NCI-H510A (cell line): ENCODE results near the gene AIFM2.
"Not testable (repeated sequence)": the region's sequence is repeated elsewhere in the genome, so short reads cannot be mapped to it uniquely, and the experiment has no call there.

Experiments
- DNase-seq: peaks from one replicate; lab custom pipeline; 2025; lab: John Stamatoyannopoulos, UW

AIFM2 gene

DNA sequence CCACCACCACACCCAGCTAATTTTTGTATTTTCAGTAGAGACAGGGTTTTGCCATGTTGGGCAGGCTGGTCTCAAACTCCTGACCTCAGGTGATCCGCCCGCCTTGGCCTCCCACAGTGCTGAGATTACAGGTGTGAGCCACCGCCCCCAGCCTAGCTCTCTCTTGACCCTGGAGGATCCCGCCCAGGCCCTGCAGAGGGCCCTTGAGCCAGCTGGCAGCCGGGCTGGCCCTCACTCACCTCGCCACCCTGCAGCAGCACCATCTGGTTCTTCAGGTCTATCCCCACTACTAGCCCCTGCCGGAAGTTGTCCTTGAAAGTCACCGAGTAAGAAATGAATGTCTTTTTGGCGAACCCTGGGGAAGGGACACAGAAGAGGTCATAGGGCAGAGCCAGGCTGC is 9.5 kb downstream of the AIFM2 start:
- not testable (repeated sequence) for DNase-seq

DNA sequence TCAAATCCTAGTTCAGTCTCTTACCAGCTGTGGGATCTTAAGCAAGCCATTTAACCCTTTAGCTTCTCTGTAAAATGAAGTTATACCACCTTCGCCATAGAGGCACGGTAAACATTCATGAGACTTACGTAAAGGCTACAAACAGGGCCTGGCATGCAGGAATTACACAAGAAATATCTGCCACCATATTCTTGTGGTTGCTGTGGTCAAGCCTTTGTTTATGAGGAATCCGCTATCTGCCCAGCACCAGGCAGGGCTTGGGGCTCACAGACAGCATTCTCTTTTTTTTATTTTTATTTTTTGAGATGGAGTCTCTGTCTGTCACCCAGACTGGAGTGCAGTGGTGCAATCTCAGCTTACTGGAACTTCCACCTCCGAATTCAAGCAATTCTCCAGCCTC is 9.9 kb downstream of the AIFM2 start:
- no peak for DNase-seq

DNA sequence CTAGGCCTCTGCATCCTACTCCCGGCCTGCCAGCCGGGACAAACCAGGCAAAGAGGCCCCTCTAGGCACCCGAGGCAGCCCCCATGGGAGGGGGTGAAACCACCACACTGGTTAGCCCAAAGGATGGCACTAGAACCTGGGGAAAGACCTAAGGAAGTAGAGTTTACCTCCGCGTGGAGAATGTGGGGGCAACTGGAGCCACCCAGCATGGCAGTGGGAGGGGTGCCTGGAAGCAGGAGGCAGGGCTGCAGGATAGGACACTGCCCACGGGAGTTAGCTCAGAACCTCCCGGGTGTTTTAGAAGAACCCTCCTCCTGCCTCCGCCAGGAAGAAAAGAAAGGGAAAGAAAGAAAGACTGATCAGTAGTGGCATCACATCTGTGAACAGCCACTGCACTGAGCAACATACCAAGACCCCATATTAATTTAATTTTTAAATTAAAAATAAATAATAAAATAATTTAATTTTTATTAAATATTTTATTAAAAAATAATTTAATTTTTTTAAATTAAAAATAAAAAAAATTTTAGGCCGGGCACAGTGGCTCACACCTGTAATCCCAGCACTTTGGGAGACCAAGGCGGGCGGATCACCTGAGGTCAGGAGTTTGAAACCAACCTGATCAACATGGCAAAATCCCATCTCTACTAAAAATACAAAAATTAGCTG is 11.2 kb downstream of the AIFM2 start:
- DNase-seq = no peak

DNA sequence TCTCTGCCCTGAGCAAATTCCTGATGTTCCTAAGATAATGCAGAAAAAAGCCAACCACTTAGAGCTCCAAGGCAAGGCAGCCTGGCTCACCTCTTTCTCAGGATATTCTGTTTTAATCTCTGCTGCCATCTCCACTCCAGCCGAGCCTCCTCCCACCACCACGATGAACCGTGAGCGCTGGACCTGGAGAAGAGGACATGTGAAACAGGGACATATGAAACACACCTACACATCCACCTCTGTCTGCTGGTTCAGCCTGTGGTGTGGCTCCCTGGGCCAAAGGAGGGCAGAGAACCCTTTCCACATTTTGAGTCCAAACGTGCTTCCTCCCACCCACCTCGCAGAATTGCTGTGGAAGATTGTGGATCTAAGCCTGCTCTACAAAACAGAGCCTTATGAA is 12.2 kb downstream of the AIFM2 start:
- no peak for DNase-seq

DNA sequence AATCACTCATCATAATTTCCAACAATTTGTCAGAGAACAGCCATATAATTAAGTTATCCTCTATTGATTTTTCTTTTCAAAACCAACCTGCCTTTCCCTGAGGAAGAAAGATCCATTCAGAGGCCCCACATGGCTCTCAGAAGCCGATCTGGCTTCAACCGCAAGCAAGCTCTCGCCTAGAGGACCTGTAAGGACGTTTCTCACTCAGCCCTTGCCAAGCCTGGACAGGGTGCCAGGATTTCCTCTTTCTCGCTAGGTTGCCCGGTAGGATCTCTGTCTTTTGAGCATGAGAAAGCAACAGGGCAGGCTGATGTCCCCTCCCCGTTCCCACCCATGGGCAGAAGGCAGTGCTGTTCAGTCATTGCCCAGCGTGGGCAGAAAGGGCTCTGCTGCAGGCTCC is 13.0 kb downstream of the AIFM2 start:
- no peak for DNase-seq

DNA sequence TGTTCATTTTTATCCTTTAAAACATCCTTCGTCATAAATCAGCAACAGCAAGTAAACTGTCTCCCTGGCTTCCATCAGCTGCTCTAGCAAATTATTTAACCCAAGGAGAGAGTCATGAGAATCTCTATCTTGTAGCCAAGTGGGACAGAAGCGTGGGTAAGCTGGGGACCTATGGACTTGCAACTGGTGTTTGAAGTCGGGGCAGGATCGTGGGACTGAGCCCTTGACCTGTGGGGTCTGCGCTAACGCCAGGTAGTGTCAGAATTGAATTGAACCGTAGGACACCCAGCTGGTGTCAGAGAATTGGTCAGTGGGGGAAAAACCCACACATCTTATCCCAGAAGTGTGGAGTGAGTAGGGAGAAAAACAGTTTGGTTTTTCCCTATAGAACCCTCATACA is 13.4 kb downstream of the AIFM2 start:
- no peak for DNase-seq

DNA sequence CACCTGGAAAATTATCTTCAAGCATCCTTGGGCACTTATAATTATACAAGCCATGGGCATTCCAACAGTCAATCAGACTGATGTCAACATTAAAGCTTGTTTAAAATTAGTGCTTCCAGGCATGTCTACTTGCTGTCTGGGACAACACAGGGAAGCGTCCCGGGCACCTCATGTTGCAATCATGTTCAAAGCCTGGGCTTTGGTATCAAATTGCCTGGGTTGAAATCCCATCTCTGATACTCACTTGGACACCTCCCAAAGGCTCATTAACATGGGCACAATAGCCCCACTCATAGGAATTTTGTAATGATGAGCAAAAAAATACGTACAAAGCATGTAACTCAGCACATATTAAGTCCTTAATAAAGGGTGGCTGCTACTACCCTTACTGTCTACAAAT is 14.4 kb downstream of the AIFM2 start:
- DNase-seq = no peak

DNA sequence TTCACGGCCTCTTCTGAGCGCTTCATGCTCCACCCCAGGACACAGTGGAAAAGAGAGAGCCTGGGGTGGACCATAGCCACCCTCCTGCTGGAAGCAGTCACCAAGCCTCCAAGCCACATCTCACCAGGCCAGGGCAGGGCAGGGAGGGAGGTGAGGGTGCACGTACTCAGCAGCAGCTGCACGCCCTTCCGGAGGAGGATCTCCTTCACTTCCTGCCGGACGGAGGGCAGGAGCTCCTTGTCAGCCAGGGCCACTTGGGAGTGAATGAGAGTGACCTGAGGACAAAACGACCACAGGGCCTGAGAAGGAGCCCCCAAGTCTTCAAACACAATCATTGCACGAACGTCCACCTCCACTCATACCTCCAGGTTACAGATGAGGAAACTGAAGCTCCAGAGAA is 15.0 kb downstream of the AIFM2 start:
- no peak for DNase-seq

DNA sequence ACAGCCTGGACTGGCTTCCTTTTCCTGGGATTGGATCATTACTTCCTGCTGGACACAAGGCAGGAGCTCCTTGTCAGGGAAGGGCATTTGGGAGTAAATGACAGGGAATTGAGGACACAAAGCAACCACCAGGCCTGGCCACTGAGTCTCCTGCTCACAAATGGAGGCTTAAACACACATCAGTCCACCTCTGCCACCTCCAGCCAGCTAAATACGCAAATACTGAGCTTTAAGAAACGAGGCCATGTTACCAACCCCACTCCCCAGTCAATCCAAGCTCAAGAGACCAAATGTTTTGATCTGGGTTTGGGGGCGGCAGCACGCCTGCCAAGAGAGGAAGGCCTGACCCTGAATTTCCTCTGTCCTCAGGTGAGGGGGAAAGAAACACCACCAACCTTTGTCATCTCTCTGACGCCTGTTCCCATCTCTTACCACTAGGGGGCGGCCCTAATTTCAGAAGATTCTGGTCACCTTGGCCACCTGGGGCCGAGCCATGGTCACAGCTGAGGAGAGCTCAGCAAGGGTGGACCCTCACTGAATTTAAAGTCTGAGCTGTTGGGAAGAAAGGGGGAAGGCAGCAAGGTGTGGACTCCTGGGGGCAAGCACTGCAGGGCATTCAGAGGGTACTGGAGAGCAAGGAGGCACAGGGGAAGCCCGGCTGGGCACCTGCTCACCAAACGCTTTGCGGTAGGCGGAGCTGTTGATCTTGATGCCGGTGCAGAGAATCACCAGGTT is 16.5 kb downstream of the AIFM2 start:
- DNase-seq = peak; percentile 19

DNA sequence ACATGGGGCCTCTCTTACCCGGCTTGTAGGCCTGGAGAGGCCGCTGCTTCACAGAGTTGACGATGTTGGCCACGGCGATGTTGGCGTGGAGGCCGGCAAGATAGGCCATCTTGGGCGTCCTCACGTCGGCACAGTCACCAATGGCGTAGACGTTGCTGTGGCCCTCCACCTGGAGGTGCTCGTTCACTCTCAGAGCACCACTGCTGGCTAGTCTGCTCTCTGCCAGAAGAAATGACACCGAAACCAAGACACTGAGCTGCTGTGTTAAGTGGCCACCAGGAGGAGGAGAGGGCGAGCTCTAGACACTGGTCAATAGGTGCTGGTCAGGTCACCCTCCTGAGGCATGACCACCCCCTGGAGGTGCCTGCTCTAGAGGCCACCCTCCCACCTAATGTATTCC is 17.7 kb downstream of the AIFM2 start:
- no peak for DNase-seq

DNA sequence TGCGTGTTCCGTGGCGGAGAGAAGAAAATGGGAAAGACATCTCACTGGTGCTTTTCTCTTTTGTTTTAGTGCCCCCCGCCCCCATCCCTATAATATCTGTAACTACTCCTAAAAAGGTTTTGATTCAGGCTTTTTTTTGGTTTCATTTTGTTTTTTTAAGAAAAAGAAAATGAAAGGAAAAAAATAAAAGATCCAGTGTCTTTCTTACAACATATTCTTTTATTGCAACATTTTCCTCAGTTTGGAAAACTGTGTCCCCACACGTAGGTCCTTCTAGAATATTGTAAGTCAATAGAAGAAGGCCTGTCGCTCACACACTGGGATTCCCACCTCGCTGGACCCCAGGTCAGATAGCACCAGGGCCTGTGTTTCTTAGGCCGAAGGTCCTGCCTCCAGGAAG is 20.6 kb downstream of the AIFM2 start:
- no peak for DNase-seq

DNA sequence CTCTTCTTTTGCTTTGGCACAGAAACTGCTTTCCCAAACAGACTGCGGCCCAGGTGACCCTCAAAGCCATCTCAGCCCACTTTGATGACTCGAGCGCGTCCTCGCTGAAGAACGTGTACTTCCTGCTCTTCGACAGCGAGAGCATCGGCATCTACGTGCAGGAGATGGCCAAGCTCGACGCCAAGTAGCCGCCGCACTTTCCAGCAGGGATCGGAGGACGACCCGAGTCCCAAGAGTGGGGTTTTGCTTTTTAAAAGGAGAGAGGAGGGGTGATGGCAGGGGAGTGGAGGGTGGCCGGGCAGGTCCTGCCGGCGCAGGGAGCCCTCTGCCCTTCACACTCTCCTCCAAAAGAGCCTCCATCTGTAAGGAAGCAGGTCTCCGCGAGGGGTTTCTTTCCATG is 21.1 kb downstream of the AIFM2 start:
- DNase-seq = no peak

DNA sequence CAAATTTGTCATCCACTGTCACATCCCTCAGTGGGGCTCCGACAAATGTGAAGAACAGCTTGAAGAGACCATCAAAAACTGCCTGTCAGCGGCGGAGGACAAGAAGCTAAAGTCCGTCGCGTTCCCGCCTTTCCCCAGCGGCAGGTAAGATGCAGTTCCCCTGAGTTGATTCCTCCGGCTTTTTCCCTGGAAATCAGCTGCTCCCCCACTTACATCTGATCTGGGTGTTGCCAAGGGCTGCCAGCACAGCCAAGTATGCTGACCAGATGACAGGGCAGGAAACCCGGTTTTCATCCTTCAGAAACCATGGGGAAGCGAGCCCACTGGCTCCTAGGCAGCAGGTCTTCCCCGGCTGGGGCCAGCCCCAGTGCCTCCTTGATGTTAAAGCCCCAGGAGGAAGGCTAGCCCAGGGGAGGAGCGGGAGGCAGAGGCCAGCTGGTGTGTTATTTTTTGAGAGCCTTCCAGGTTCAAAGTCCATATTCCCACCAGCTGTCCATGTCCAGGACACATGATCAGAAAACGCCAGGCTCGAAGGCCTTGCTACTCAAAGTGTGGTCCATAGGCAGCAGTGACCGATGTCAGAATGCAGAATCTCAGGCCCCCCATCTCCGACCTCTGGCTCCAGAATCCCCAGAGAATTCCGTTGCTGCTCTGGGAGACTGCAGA is 23.4 kb downstream of the AIFM2 start:
- DNase-seq = no peak

DNA sequence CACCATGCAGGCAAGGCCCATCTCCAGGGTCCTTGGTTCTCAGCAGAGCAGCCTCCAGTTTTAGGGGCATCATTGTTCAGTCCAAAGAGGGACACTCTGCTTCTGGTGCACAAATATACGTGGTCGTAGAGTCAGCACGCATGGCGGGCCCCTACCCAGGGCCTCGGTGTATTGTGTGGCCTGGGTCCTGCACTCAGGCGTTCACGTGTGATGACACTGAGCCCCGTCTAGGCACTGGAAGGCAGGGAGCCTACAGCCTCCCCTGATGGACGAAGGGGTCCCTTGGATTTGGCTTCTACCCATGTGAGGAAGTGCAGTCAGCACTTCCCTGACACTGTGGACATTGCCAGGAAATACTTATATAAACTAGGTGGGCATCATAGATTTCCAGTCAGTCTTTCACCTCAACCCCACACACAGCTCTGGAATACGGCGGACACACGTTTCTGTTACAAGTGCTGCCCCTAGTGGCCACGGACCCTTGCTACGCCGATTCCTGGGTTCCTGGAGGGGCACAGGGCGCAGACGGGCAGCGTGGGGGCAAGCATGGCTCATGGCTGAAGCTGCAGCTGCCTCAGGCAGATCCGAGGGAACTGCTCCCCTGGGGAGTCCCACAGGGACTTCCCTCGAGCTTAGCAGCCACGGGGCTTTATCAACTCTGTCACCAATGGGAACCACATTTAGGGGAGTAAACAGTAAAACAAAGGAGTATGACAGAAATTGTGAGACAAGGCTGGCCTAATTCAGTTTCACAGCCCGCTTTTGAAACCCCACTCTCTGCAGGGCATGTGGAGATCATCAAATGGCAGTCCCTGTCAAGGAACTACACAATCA is 25.4 kb downstream of the AIFM2 start:
- no peak for DNase-seq

DNA sequence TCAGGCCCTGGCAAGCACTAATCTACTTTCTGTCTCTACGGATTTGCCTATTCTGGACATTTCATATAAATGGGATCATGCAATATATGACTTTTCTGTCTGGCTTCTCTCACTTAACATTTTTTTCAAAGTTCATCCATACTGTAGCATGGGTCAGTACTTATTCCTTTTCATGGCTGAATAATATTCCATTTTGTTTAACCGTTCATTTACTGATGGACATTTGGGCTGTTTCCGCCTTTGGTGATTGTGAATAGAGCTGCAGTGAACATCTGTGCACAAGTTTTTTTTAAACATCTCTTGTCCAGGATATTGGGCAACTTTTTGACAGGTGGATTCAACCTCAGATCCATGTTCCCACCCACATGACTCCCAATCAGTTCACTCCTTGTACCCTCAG is 31.0 kb downstream of the AIFM2 start:
- DNase-seq = no peak

DNA sequence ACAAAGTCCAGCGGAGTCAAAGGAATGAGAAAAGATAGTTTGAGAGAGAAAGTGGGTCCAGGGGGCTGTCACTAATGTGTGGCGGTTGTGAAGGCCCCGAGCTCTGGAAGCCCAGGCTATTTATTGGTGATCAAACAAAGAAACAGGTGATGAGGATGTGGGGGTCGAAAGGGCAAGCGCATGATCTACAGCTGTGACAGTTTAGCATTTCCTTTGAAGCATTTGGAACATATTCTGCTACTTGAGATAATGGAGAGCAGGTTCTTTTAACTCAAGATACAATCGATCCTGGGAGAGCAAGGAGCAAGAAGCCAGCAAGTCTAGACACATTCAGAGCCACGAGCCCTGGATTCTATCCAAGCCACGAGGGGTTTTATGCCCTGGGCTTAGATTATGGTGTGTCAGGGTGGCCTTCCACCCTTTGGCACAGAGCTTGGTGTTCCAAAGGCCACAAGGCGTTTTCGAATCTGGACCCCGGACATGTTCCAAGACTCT is 31.5 kb downstream of the AIFM2 start:
- not testable (repeated sequence) for DNase-seq

DNA sequence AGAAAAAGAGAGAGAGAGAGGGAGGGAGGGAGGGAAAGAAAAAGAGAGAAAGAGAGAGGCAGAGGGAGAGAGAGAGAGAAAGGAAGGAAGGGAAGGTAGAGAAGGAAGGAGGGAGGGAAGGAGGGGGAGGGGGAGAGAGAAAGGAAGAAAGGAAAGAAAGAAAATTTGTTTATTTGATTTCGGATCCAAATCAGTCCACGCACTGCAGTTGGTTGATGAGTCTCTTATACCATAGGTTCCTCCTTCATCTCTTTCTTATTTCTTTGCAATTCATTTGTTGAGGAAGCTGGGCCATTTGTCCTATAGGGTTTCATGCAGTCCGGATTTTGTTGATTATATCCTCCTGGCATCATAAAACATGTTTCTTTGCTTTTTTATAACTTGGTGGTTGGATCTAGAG is 34.4 kb downstream of the AIFM2 start:
- DNase-seq = no peak

DNA sequence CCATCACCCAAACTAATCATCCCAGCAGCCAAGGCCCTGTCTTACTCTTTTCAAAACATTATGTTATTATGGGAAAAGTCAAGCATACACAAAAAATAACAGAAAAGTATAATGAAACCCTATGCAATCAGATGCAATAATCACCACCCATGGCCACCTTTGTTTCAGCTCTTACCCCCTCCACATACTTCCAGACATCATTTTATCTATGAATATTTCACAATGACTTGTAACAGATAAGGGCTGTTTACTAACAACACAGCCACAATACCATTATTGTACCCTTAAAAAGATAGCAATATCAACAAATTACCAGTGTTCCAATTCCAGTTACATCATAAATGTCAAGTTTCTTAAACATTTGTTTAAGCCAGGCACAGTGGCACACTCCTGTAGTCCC is 35.2 kb downstream of the AIFM2 start:
- no peak for DNase-seq

DNA sequence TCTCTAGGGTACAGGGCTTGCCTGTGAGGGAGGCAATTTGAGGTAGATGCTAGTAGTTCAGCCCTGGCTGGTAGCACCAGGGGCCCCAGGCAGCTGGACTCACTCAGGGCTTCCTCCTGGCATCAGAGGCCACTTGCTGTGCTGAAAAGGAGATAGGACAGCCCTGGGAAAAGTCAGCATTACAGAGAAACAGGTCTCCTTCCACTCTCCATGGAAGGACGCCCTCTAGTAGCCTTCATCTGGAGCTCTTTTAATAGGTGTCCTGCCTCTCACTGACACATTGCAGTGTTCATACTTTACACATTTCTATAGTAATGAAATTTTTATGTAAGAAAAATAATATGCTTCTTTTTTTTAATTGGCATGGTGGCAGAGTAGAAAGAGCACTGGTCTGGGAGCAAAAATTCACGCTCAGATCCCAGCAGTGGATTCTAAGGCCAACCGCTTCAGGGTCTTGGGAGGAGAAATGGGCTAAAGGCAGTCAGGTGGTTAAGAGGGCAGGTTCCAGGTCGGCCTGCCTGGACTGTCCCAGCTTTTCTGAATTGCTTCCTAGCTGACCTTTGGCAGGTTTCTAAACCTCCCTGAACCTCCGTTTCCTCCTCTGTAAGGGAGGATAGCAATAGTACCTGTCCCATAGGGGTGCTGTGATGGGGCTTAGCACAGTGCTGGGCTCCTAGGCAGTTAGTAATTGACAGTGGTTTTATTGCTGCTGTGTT is 35.8 kb downstream of the AIFM2 start:
- no peak for DNase-seq

DNA sequence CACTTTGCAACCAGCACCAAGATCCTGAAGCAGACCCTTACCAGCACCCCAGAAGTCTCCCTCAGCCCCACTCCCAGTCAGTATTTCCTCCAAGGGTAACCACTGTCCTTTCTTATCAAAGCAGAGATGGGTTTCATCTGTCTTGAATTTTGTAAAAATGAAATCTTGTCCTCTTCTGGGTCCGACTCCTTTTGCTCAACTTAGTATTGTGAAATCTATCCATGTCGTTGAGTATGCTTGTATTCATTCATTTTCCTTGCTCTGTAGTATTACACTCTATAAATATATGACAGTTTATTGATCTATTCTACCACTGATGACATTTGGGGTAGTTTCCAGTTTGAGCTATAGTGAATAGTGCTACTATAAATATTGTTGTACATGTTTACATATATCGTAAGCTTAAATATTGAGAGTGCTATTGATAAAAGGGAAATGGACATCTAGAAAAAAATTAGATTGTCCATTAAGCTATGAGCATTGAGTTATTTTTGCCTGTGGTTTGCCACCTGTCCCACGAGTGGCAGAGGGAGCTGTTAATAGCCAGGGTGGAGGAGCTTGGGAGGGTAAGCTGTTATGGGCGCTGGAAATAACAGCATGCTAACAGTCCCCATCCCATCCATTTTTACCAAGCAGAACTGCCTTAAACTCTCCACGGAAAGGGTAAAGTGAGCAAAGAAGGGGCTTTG is 36.5 kb downstream of the AIFM2 start:
- no peak for DNase-seq

DNA sequence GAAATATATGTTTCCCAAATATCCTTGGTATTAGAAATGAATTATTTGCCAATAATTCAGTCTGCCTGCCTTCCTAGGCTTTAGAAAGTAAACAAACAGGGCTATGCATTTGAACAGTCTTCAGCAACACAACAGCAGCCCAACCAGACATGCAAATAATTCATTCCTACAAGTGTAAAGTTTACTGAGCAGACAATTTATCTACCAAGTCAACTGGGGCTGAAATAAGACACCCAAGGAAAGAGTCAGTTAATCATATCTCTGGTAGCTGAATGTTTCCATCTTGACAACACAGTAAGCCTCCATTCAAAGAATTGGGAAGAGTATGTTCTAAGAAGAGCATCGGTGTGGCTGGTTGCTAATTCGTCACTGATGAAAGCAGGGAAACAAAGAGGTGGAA is 38.4 kb downstream of the AIFM2 start:
- DNase-seq = no peak
